Hematopoietic multipotent progenitor cell treated with erythropoietin and hydrocortisone succinate and interleukin-3 and kit ligand, for 8 days (in vitro differentiated cells): ENCODE measurements around the gene ABAT.
A peak's percentile ranks its signal among the peaks of the same experiment; 100 is the strongest.
"Not testable (repeated sequence)": the region's sequence is repeated elsewhere in the genome, so short reads cannot be mapped to it uniquely, and the experiment has no call there.

ENCODE experiments used
- DNase-seq: peaks from one replicate; pipeline ENCODE4 v3.0.0-alpha.2; 2015

Gene ABAT

DNA sequence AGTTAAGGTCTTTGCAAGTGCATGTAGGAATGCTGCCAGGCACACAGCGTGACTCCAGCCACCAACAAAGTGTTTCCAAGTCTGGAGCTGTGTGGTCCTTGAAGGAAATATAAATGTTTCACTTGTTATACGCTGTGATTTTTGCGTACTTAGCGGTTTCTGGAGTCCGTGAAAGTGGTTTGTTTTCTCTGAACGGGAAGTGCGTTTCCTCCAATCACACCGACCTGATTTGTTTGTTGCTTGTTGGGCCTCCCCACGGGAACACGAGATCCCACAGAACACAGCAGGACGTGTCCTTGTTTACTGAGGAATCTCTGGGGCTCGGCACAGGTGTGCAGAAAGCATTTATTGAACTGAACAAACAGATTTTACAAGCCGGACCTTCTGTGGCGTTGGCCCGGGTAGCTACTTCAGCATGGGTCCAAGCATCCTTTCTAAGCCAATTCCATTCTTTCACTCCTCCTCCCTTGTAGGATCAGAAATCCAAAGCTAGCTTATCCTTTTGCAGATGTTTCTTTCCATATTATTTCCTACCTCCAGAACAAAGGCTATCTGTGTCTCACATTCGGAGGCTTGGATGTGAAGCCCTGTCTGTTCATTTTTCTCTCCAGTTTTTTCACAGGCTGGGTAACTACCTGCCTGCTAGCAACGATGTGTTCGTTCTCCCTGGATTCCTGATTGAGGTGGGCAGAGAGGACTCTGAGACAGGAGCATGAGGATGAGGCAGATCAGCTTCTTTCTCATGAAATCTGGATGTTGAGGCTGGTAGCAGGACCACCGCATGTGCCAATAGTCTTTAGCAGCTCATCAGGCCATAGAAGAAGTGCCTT, 44.6 kb downstream of the ABAT start:
- DNase-seq: no peak

DNA sequence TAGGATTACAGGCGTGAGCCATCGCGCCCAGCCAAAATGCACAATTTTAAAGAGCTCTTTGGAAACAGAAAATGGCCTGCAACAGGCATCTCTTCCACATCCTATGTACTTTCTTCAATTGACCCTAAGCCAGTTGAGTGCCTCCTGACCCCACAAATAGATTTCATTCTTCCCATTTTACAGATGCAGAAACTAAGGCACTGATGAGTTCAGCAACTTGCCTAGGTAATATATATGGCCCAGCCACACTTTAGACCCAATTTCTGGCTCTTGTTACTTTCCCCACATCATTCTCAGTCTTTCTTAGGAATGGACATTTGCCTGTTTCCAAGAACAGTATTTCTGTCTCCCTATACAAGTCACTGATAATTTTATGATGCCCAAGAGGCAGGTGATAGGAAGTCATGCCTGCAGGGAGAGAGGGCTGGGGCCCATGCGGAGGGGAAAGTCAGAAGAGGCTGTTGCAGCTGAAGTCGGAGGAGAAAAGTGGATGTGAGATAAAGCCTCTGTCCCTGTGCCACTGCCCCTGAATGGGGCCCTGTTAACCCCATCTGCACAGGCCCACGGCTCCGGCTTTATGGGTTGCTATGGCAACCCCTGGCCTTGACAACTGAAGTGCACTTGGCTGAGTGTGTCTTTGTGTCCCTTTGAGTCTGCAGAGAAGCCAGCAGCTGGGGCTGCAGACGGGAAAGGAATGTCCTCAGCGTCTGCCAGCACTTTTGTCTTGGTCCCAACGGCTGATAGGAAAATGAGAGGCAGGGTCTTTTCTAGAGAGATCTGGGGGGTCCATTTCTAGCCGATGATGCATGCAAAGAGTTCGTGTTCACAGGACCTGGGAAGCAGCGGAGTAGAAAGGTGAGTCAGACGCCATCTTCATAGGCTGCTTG, 45.9 kb downstream of the ABAT start:
- peak; percentile 13 for DNase-seq

DNA sequence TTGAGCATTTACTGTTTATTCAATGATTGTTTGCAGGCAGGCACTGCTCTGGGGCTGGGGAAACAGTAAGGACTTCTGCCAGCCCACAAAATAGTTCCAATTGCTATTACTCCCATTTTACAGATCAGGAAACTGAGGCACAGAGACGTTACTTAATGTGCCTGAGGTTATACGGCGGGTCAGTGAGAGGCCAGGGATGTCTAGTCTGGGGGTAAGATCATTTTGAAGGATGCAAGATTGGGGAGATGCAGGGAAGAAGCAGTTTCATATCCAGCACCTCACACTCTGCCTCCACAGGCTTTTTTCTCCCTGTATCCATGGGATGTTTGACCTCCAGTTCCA, 46.5 kb downstream of the ABAT start:
- DNase-seq: no peak

DNA sequence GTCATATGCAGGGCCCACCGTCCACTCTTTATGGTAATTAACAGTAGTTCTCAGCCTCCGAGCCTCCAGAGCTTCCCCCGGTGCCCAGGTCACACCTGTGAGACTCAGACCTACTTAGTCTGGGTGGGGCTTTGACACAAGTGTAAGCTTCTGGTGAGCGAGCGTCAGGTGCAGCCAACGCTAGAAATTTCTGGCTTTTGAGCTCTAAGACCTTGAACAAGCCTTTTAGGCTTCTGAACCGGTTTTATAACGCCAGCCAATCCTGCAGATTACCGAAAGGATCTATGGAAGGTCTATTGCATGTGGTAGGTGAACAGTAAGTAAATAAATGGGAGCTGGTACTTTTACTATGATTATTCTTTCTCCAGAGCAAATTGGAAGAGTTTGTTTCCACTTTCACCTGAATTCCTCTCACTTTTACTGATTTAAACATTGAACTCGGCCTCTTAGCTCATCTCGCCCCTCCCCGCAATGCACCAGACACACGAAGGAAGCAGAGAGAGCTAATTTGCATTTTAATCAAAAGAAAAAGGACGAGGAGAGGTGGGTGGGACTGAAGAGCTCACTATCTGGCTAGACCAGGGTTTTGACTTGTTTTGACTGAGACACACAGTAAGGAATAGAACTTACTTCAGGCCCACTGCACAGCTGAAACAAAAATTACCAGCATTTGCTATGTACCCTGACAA, 47.1 kb downstream of the ABAT start:
- no peak for DNase-seq

DNA sequence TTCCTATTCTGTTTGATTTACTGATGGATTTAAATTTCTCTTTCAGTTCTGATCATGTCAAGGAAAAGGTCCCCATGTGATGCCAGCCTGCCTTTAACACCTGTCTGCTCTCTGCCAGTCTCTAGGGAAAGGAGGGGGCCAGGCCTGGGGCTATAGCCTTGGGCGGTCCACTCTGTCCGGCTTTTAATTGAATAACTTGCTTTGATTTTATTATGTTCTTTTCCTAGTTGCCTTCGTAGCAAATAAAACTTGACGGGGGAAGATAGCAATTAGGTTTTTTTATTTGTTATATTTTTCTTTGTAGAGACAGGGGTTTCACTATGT, 47.6 kb downstream of the ABAT start:
- DNase-seq: no peak

DNA sequence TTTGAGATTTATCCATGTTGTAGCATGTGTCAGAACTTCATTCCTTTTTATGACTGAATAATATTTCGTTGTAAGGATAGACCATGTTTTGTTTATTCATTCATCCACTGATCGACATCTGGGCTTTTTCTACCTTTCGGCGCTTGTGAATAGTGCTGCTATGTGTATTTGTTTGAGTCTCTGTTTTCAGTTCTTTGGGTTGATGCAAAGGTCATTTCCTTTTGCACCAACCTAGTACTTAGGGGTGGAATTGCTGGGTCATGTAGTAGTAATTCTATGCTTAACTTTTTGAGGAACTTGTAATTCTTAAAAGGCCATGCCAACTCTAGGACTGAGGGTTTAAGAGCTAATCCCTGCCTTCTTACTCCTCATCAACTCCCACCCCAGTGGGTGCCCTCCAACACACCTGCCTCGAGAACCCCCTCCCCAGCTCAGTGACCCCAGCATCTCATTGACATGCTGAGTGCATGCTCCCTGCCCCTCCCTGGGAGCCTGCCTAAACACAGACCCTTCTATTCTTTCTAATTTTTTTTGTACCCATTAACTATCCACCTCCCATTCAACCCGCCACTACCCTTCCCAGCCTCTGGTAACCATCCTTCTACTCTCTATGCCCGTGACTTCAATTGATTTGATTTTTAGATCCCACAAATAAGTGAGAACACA, 51.2 kb downstream of the ABAT start:
- DNase-seq: no peak

DNA sequence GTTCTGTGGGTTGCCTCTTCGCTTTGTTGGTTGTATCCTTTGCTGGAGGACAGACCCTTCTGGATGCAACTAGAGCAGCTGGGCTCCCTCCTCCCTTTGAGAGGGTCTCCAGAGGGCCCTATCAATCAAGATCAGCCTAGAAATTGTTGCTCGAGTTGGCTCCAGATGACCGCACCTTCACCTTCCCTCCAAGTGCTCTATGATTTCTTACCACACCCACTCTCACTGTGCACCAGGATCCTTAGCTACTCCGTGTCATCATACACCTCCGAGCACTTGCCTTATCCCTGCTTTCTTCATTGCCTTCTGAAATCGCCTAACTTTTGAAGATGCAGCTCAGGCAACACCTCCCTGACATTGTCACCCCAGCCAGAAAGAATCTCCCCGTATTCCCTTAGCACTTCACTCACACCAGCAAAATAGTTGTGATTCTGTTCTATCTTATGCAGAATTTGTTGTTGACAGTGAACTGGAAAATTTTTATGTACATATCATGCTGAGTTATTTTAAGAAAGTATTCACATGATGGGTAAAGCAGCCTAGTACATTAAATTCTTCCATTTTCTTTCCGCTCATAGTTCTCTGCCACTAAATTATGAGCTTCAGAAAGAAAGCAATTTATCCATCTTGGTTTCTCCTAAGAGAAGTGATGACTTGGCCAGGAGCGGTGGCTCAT, 52.9 kb downstream of the ABAT start:
- DNase-seq: no peak

DNA sequence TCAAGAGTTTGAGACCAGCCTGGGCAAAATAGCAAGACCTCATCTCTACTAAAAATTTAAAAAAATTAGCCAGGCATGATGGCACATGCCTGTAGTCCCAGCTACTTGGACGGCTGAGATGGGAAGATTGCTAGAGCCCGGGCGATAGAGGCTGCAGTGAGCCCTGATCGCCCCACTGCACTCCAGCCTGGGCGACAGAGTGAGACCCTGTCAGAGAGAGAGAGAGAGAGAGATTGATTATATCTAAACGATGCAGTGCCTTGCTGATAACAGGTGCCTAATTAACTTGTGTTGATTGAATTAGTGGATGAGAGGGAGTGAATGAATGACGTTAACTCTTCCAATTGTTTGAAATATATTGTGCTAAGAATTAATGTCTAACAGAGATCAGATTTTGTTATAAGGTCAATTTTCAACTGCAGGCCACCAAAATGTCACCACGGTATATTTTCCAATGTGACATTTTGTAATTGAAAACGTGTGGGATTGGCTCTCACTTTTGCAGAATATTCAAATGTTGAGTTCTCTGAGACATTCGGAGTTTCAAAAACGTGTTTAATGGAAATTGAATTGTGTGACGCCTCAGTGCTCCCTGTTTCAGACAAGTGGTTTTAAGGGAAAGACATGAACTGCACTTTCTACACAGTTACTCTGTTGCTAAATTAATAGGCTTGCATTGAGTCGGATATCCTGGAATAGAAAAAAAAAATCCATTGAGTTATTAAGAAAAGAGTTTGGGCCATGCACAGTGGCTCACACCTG, 53.6 kb downstream of the ABAT start:
- no peak for DNase-seq

DNA sequence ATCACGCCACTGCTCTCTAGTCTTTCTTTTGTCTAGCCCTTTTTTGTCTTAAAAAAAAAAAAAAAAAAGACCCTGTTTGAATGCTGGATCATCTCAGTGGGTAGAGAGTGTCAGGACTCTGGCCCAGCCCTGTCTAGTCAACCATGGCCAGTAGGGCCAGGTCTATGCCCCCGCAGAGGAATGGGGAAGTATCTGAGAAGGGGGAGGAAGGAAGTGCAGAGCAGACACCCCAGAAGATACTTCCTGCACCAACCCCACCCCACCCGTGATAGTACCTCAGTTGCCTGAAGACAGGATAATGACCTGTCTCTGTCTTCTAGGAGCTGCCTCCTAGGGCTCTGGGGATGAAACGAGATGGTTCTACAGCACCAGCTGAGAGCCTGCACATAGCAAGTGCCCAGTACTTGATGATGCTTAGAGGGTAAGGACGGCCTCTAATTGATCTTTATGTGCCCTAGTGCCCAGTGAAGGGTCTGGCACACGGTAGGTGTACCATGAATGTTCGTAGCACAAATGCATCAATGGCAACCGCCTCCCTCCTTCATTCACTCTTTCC, 55.4 kb downstream of the ABAT start:
- DNase-seq: no peak

DNA sequence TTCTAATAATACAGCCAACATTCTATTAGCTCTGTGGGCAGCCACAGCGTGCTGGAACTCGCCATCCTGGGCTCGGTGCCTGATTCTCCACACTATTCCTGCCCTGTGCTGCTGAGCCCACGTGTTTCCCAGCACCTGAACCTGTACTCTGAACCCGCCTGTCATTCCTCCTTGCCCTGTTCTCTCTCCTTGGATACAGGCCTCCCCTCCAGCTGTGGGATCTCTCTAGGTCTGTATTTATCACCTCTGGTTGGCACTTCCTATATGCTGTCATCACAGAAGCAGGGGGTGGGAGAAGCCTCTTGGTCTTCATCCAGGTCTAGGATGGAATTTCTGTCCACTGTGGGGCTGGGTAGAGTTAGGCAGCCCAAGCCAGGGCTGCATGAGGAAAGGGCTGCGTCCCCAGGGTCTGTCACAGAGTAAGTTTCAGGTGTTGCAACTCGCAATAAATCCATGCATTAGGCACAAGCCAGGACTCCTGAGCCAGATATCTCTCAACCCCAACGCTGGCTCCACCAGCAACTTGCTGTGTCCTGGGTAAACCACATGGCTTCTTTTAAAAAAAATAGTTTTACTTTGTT, 56.0 kb downstream of the ABAT start:
- no peak for DNase-seq

DNA sequence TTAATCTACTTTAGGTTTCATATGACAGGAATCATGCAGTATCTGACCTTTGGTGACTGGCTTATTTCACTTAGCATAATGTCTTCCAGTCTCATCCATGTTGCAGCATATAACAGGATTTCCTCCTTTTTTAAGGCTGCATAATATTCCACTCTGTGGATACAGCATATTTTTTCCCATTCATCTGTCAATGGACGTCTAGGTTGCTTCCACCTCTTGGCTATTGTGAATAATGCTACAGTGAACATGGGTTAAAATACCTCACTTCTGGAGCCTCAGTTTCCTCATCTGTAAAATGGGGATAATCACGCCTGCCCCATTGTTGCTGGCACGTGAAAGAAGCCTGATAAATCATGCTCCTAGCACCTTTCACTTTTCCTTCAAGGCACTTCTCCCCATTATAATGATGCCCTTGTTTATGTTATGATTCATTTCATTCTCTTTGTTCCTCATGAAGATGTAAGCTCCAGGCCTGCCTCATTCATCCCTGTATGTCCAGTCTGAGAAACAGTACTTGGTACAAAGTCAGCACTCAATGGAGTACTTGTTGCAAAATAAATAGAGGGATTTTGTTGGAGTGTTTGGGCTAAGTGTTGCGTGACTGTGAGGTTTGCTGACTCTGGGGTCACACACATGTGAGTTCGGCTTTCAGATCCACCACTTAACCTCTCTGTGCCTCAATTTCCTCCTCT, 59.6 kb downstream of the ABAT start:
- no peak for DNase-seq

DNA sequence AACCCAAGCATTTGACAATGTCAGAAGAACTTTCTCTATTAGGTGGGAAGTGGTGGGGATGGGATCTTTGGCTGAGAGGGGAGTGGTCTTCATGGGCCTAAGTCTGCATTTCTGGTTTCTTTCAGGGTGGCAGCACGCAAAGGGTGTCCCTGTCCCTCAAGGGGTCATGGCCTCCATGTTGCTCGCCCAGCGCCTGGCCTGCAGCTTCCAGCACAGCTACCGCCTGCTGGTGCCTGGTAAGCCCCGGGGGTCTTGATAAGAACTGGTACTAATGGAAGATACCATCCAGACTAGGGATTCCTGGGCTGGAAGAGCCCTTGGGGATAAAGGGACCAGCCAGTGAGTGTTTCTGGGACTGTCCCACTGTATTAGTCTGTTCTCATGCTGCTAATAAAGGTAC, 61.2 kb downstream of the ABAT start:
- DNase-seq: no peak

DNA sequence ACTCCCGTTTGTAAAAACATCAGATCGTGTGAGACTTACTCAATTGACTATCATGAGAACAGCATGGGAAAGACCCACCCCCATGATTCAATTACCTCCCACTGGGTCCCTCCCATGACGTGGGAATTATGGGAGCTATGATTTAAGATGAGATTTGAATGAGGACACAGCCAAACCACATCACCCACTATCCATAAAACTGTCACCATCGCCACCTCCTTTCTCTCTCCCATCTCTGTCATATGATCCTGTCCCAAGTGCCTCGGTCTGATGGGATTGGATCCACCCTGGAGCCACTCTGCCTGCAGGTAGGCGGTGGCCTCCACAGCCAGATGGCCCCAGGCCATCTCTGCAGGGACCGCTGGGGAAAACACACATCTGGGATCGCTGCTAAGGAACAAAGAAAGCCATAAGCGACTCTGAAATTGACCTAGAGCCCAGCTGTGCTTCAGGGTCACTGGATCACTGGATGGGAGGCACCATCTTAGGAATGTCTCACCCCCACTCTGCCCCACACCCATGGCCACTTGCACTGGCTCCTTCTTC, 61.8 kb downstream of the ABAT start:
- DNase-seq: no peak

DNA sequence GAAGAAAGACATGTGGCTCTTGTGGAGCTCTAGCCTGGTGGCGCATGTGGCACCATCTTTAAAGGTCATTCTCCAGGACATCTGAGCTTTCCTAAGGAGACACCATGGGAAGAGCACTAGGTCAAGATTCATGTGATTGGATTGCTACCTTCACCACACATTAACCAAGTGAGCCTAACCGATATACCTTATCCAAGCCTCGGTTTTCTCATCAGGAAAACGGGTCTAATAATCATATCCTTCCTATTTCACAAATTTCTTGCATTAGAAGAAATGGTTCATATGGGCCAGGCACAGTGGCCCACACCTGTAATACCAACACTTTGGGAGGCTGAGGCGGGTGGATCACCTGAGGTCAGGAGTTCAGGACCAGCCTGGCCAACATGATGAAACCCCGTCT, 64.7 kb downstream of the ABAT start:
- no peak for DNase-seq

DNA sequence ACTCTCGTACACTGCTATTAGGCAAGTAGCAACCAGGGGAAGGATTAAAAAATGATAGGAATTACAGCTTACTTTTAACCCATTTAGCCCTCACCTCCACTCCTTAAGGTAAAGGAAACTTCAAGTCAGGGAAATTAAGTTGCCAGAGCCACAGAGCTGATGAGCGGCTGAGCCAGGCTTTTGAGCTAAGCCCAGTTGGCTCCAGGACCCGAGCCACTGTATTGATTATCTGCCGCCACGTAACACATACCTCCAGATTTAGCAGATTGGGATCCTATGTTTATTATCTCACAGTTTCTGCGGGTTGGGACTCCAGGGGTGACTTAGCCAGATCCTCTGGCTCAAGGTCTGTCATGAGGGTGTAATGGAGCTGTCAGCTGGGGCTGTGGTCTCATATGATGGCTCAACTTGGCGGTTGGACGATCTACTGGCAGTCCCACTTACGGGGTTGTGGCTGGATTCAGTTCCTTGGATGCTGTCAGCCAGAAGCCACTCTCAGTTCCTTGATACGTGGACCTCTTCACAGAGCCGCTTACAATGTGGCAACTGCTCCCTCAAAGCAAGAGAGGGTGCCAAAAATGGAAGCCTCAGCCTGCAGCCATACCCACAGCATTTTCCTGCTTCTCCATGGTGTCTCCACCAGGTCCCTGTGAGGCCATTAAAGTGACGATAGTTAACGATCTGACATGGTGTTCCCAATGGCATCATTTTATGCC, 65.7 kb downstream of the ABAT start:
- no peak for DNase-seq

DNA sequence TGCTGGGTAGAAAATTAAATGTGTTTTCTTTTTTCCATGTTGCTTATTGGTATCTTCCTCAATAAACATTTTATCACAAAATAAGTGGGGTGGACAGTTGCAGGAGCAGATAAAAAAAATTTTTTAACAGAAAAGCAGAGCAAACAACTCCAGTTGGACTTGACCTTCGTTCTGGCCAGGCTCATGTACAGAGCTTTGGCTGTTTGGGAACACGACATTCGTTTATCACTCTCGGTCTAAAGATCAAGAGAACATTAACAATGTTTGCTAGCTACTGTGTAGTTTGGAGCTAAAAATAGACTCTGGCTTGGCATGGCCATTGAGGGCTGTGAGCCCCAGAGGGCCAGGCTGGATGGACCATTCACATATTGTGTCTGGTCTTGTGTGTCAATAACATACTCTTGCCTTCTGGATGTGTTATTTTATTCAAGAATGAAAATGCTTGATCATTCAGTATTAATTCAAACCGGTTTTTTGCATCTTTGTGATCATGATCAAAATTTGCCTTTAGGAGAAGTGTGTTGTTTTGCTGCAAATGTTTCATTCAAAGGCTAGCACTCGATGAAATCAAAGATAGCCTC, 66.4 kb downstream of the ABAT start:
- no peak for DNase-seq

DNA sequence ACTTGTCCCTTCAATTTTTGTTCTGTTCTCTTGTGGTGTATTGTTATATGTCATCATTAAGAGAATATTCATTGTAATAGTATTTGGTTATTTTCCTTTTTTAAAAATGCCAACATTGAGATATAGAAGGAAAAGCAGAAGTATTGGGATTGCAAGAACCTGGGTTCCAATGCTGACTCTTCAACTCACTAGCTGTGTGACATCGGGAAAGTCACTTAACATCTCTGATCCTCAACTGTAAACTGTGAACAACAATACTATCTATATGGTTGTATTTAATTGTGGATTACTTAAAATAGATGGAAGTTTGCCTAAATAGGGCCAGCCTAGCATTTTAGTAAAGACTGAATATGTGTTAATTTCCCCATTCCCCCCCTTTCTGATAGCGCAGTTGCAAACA, 67.2 kb downstream of the ABAT start:
- no peak for DNase-seq

DNA sequence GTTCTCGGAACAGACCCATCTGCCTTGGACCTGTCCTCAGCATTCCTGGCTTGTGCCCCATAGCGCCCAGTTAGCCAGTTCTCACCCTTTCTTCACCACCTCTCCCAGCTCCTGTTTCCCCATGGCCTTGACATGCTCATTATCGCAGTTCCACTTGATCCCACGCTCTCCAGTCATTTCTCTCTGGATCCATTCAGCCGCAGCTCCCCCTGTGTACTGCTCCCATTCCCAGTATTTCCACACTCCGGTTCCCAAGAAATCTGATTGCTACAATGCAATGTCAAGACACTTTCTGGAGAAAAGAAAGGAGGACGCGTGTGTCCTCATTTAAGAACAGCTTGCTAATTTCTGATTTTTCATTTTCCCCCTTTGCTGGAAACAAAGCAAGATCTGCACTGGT, 67.7 kb downstream of the ABAT start:
- no peak for DNase-seq

DNA sequence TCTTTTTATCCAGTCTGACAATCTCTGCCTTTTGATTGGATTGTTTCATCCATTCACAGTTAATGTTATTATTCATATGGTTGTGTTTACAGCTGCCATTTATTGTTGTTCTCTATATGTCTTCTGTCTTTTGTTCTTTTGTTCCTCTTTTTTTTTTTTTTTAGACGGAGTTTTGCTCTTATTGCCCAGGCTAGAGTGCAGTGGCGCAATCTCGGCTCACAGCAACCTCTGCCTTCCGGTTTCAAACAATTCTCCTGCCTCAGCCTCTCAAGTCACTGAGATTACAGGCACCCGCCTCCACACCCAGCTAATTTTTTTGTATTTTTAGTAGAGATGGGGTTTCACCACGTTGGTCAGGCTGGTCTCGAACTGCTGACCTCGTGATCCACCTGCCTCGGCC, 74.5 kb downstream of the ABAT start:
- not testable (repeated sequence) for DNase-seq
